Spleen (tissue), 7 donors: ENCODE results near the gene PHF3.

ENCODE experiments used
- CTCF ChIP-seq, 11 experiments: fragments of 200-600 bp in 7 of 11; fragments of 450-650 bp in 4 of 11; sonication (generic) in 4 of 11; IDR thresholded peaks in 8 of 11; conservative IDR thresholded peaks in 3 of 11; 1 replicate in 7 of 11; 2 replicates in 4 of 11; pipeline versions ENCODE4 v1.4.0 to v1.8.0; 2016 to 2021; ENCODE audit warnings: antibody characterized with exemption in 11 of 11, inconsistent platforms in 4 of 11, mild to moderate bottlenecking in 1 of 11
- POLR2A ChIP-seq, 3 donors: fragments of 450-650 bp; IDR thresholded peaks; one replicate each; pipeline ENCODE4 v1.5.1; 2017; ENCODE audit warnings: antibody characterized with exemption in 3 of 3, mild to moderate bottlenecking in 1 of 3
- donor health status: DM: no; HTN: no; CAD: no; lungs with moderate emphysema.
- donor health status: DM: no; HTN: no; CAD: no.
- donor health status: DM: no; HTN: no; CAD: no.

- TF ChIP-seq CTCF (IDR thresholded peaks at IDR 0.05 in 8 of 11, conservative IDR thresholded peaks at IDR 0.05 in 3 of 11) (no peak), POLR2A (IDR thresholded peaks at IDR 0.05) (no peak)
Observed at GRCh38 chr6:63713332-63713731, 77.7 kb downstream of the PHF3 start.
